Activated T-helper 17 cell treated with anti-CD3 and anti-CD28 coated beads, Interleukin-2, amount 50 U/mL, for 72 hours (primary cell): ENCODE results near the gene JMJD4. TPM values are rescaled to one million over a fixed set of nuclear protein-coding genes. Genes with fewer than 3 reads are reported as not detected.
A peak's percentile ranks its signal among the peaks of the same experiment; 100 is the strongest.

Experiments
- ATAC-seq: fragments of 150-1000 bp; cut with Tn5 transposase; replicated peaks from 2 replicates; pipeline ENCODE4 v1.10.0; 2021; ENCODE audit warnings: mild to moderate bottlenecking, moderate library complexity
- H3K27ac Mint-ChIP-seq: one replicate; pipeline ENCODE4 v1.8.0; 2022; ENCODE audit warnings: mixed read lengths
- H3K27me3 Mint-ChIP-seq: one replicate; pipeline ENCODE4 v1.8.0; 2022; ENCODE audit warnings: mixed read lengths
- H3K36me3 Mint-ChIP-seq: one replicate; pipeline ENCODE4 v1.8.0; 2022; ENCODE audit warnings: low read depth, mild to moderate bottlenecking, mixed read lengths
- H3K4me1 Mint-ChIP-seq: one replicate; pipeline ENCODE4 v1.8.0; 2022; ENCODE audit warnings: mixed read lengths
- H3K4me3 Mint-ChIP-seq: one replicate; pipeline ENCODE4 v1.8.0; 2022; ENCODE audit warnings: mild to moderate bottlenecking, mixed read lengths
- H3K9me3 Mint-ChIP-seq: one replicate; pipeline ENCODE4 v1.8.0; 2022; ENCODE audit warnings: mixed read lengths
- total RNA-seq, 2 donors: library from RNA; stranded (reverse); gene quantifications; one replicate each; pipeline ENCODE4 v1.2.3, GENCODE V29; 2022

JMJD4 gene
- total RNA-seq, 2 donors from 2014 or later = 10.6 to 19.9 TPM

GRCh38 chr1:227735539-227736285 lies 610 bp upstream of the JMJD4 start:
- Mint-ChIP-seq H3K4me1 (peaks cover 21% of the 10 kb centered on the region), H3K9me3 (no peaks in the 10 kb centered on the region), H3K36me3 (peaks cover 43% of the 10 kb centered on the region), H3K27ac (peak overlapping the region; percentile 99), H3K4me3 (peak overlapping the region; percentile 94), H3K27me3 (no peaks in the 10 kb centered on the region)
- ATAC-seq = no peak

GRCh38 chr1:227734546-227734855 lies 601 bp downstream of the JMJD4 start:
- Mint-ChIP-seq H3K36me3 (peaks cover 43% of the 10 kb centered on the region), H3K27ac (peak overlapping the region; percentile 79), H3K4me3 (peak overlapping the region; percentile 94), H3K4me1 (peaks cover 9% of the 10 kb centered on the region), H3K9me3 (no peaks in the 10 kb centered on the region), H3K27me3 (no peaks in the 10 kb centered on the region)
- no peak for ATAC-seq

DNA sequence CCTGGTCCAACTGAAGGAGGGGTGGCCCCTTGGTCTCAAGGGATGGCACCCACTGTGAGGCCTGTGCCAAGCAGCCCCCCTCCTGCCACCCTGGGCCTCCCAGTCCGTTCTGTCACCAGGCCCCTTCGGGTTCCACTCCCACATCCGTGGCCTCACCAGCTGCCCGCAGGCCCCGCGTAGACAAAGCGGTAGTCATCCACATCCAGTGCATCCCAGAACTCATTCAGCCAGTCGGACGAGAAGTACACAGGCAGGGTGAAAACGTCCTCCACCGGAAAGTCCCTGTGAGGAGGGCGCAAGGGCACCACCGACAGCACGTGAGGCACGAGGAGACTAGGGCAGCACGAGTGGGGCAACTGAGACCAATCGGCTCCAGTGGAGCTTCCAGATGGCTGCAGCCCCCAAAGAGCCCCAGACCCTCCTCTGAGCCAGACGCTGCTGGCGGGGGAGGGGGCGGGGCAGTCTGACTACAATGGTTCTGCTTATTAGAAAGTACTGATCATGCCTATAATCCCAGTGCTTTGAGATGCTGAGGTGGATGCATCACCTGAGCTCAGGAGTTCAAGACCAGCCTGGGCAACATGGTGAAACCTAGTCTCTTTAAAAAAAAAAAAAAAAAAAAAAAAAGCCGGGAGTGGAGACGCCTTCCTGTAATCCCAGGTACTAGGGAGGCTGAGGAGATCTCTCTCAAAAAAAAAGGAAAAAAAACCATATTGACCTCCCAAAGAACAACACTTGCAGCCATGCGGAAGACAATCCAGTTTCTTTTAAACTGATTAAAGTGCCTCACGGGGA lies 1.2 kb downstream of the JMJD4 start:
- no peak for ATAC-seq
- peaks cover 9% of the 10 kb centered on the region for H3K4me1 Mint-ChIP-seq
- H3K9me3 Mint-ChIP-seq = no peaks in the 10 kb centered on the region
- H3K27ac Mint-ChIP-seq = peak overlapping the region; percentile 79
- peaks cover 43% of the 10 kb centered on the region for H3K36me3 Mint-ChIP-seq
- H3K27me3 Mint-ChIP-seq = no peaks in the 10 kb centered on the region
- peak overlapping the region; percentile 94 for H3K4me3 Mint-ChIP-seq

DNA sequence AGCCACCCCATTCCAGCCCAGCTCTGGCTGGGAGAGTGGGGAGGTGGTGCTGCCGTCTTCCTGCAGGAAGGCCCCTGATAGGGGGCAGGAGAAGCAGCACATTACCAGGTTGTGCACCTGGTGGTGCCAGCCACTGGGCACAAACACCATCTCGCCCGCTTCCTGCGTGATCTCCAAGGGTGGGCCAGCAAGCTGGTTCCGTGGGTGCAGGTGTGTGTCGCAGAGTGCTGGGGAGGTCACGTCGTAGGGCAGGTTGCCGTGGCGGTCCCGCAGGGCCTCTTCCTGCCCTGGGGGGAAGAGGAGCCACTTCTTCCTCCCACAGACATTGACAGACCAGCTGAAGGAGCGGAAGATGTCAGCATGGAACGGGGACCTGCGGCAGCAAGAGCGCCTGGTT lies 1.8 kb downstream of the JMJD4 start:
- H3K4me1 Mint-ChIP-seq = peaks cover 9% of the 10 kb centered on the region
- H3K9me3 Mint-ChIP-seq = no peaks in the 10 kb centered on the region
- peak overlapping the region; percentile 65 for H3K27ac Mint-ChIP-seq
- H3K4me3 Mint-ChIP-seq = peak overlapping the region; percentile 94
- H3K27me3 Mint-ChIP-seq = no peaks in the 10 kb centered on the region
- peaks cover 39% of the 10 kb centered on the region for H3K36me3 Mint-ChIP-seq
- ATAC-seq = no peak

GRCh38 chr1:227732586-227733308 lies 2.4 kb downstream of the JMJD4 start:
- Mint-ChIP-seq H3K27ac (no peak overlapping the region), H3K27me3 (no peaks in the 10 kb centered on the region), H3K36me3 (peaks cover 36% of the 10 kb centered on the region), H3K4me3 (peak overlapping the region; percentile 94), H3K9me3 (no peaks in the 10 kb centered on the region), H3K4me1 (peaks cover 12% of the 10 kb centered on the region)
- no peak for ATAC-seq

- no peak overlapping the region for H3K27ac Mint-ChIP-seq
Observed at GRCh38 chr1:227731696-227732585, 3.2 kb downstream of the JMJD4 start.

DNA sequence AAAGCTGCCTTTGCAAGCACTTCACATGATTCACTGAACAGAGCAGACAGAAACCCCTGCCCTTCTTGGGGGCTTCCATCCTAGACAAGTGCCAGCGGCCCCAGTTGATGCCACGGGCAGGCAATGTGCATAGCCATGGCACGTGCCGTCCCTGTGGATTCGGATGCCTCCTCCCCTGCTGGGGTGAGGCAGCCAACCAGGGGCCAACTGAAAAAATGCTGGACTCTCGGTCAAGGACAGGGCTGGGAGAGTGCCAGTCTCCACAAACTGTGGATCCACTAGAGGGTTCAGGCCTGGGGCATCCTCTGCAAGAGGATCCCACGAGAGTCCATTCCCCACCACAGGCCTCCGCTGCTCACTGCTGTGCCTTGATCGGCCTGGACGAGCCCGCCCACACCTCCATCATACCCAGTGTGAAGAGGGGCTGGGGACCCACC lies 3.8 kb downstream of the JMJD4 start:
- no peak for ATAC-seq
- Mint-ChIP-seq H3K27me3 (no peaks in the 10 kb centered on the region), H3K4me3 (no peak overlapping the region), H3K27ac (no peak overlapping the region), H3K4me1 (peaks cover 9% of the 10 kb centered on the region), H3K36me3 (peaks cover 36% of the 10 kb centered on the region), H3K9me3 (no peaks in the 10 kb centered on the region)

More at GRCh38 chr1:227731696-227732585, 3.2 kb downstream of the JMJD4 start:
- Mint-ChIP-seq H3K27me3 (no peaks in the 10 kb centered on the region), H3K4me1 (peaks cover 9% of the 10 kb centered on the region), H3K36me3 (peaks cover 36% of the 10 kb centered on the region), H3K4me3 (no peak overlapping the region), H3K9me3 (no peaks in the 10 kb centered on the region)
- no peak for ATAC-seq

- H3K9me3 Mint-ChIP-seq = no peaks in the 10 kb centered on the region
- H3K27me3 Mint-ChIP-seq = no peaks in the 10 kb centered on the region
- H3K36me3 Mint-ChIP-seq = peaks cover 30% of the 10 kb centered on the region
- no peak for ATAC-seq
- H3K27ac Mint-ChIP-seq = no peak overlapping the region
- peaks cover 5% of the 10 kb centered on the region for H3K4me1 Mint-ChIP-seq
- peak overlapping the region; percentile 85 for H3K4me3 Mint-ChIP-seq
Observed at GRCh38 chr1:227730630-227731151, 4.4 kb downstream of the JMJD4 start.

GRCh38 chr1:227729881-227730629 lies 5.0 kb downstream of the JMJD4 start:
- Mint-ChIP-seq H3K4me3 (peak overlapping the region; percentile 85), H3K27me3 (no peaks in the 10 kb centered on the region), H3K27ac (no peak overlapping the region), H3K4me1 (peaks cover 5% of the 10 kb centered on the region), H3K36me3 (peaks cover 28% of the 10 kb centered on the region), H3K9me3 (no peaks in the 10 kb centered on the region)
- ATAC-seq = peak; percentile 8

DNA sequence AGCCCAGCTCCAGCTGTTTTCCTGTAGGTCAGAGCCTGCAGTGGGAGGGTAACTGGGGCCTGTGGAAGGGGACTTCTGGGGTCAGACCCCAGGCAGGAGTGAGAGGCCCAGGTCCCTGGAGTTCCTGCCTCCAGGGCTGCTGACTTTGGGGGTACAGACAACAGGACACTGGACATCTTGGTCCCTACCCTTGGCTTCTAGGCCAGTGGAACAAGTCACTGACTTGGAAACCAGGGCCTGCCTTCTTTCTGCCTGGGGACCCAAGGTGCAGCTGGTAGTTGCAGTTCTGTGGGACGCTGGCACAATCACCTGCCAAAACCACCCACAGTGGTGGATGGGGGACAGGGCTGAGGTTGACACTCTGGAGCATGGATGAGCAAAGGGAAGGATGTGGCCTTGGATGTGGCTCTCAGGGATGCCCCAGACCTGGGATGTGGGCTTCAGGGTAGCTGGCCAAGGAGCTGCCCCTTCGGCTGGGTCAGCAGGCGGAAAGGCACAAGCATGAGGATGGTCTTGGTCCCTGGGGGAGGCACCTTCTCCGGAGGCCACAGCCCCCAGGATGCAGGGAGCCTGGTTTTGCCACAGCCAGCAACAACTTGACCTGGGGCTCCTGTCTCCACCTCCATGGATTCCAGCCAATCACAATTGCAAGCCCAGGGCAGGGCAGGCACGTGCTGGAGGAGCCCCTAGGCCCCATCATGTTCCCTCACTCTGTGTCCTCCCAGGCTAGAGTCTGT lies 5.8 kb downstream of the JMJD4 start:
- no peak for ATAC-seq
- peaks cover 1% of the 10 kb centered on the region for H3K27me3 Mint-ChIP-seq
- peak overlapping the region; percentile 69 for H3K27ac Mint-ChIP-seq
- peaks cover 24% of the 10 kb centered on the region for H3K36me3 Mint-ChIP-seq
- H3K4me3 Mint-ChIP-seq = peak overlapping the region; percentile 85
- peaks cover under 1% of the 10 kb centered on the region for H3K9me3 Mint-ChIP-seq
- H3K4me1 Mint-ChIP-seq = peaks cover 5% of the 10 kb centered on the region

DNA sequence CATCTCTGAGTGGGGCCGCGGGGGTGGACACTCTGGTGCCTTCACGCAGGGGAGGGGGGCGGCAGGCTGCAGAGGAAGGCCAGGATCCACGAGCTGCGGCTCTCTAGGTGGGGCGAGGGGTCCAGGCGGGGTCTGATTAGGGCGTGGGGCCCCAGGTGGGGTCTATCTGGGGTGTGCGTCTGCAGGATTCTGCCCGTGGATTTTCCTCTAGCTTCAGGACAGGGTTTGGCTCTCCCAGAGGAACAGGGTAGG lies 6.3 kb downstream of the JMJD4 start:
- ATAC-seq = peak; percentile 10
- Mint-ChIP-seq H3K4me3 (peak overlapping the region; percentile 85), H3K36me3 (peaks cover 20% of the 10 kb centered on the region), H3K9me3 (peaks cover 5% of the 10 kb centered on the region), H3K27me3 (peaks cover 6% of the 10 kb centered on the region), H3K27ac (peak overlapping the region; percentile 69), H3K4me1 (peaks cover 5% of the 10 kb centered on the region)

DNA sequence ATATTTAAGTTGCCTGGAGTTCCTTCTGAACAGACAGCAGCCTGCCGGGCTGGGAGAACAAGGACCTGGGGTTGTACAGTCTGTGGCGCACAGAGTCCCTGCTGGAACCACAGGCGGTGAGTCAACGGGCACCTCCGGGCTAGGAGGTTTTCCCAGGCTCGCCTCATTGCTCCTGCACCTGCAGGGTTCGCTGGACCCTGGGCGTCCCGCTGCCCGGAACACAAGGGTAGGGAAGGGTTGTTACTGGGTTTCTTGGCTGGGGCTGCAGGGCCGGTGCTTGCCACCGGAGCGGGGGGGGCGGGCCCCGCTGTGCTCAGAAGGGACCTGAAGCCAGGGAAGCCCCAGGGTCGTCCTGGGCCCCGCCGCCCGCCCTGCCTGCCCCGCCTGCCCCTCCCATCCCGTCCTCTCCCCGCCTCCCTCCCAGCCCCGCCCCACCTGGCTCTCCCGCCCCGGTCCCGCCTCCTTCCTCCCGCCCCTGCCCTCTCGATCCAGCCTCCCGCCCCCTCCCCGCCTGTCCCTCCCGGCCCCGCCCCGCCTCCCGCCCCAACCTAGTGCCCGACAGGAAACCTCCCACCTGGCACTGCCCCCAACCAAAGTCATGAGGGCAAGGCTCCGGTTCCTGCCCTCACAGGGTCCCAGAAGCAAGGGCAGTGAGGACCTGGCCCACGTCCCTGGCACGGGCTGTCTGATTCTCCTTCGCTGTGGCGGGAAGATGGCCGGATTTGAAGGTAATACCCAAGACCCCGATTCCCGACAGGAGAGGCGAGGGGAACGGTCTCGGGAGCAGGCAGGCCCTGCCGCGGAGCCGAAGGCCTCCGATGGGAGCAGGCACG lies 6.8 kb downstream of the JMJD4 start:
- peaks cover 15% of the 10 kb centered on the region for H3K36me3 Mint-ChIP-seq
- peaks cover 5% of the 10 kb centered on the region for H3K4me1 Mint-ChIP-seq
- peak; percentile 90 for ATAC-seq

More for the DNA sequence above, 6.8 kb downstream of the JMJD4 start:
- Mint-ChIP-seq H3K4me3 (peak overlapping the region; percentile 85), H3K9me3 (peaks cover 8% of the 10 kb centered on the region), H3K27me3 (peaks cover 8% of the 10 kb centered on the region), H3K27ac (peak overlapping the region; percentile 69)
